PC-3 (cell line): ENCODE measurements around the gene ULBP2. TPM values are rescaled to one million over a fixed set of nuclear protein-coding genes. Genes with fewer than 3 reads are reported as not detected.
"Not testable (repeated sequence)": the region's sequence is repeated elsewhere in the genome, so short reads cannot be mapped to it uniquely, and the experiment has no call there.

ENCODE experiments used
- ATAC-seq: fragments of 200-7000 bp; cut with Tn5 transposase; 2 replicates; pipeline ENCODE4 v1.9.1; 2020; ENCODE audit warnings: mild to moderate bottlenecking, moderate library complexity
- BruUV-seq: library from RNA; stranded (reverse); fragments of 400-500 nt; replicated peaks from 2 replicates; lab custom pipeline; 2021; lab: Mats Ljungman, UMichigan
- CTCF ChIA-PET: fragments of 300-600 bp; sonication (Branson Sonifier 250); formaldehyde crosslinking; loops from one replicate; lab custom pipeline; 2022; ENCODE audit warnings: antibody characterized with exemption; lab: Charles Lee
- POLR2A ChIA-PET: fragments of 300-600 bp; sonication (Branson Sonifier 250); formaldehyde crosslinking; loops from one replicate; lab custom pipeline; 2022; ENCODE audit warnings: antibody characterized with exemption; ENCODE audit not compliant: unreplicated experiment; lab: Charles Lee
- DNase-seq: peaks from one replicate; pipeline ENCODE4 v3.0.0-alpha.2; 2015
- H2AFZ ChIP-seq: fragments of 300-600 bp; sonication (generic); 2 replicates; pipeline ENCODE4 v1.6.0; 2016; ENCODE audit warnings: antibody characterized with exemption, low read length
- H3F3A ChIP-seq: fragments of 300-600 bp; sonication (generic); one replicate; pipeline ENCODE4 v1.6.0; 2017; ENCODE audit warnings: antibody characterized with exemption, low read length, control low read depth, mild to moderate bottlenecking; ENCODE audit not compliant: unreplicated experiment
- H3K27ac ChIP-seq: fragments of 300-600 bp; sonication (generic); 2 replicates; pipeline ENCODE4 v1.5.1; 2016; ENCODE audit warnings: mild to moderate bottlenecking, low read length
- H3K27me3 ChIP-seq: fragments of 300-600 bp; sonication (generic); 2 replicates; pipeline ENCODE4 v1.6.1; 2016; ENCODE audit warnings: low read length, mixed read lengths
- H3K36me3 ChIP-seq: fragments of 300-600 bp; sonication (generic); 2 replicates; pipeline ENCODE4 v1.6.1; 2016; ENCODE audit warnings: low read depth, mixed run types, low read length, mixed read lengths
- H3K4me1 ChIP-seq: fragments of 300-600 bp; sonication (generic); 2 replicates; pipeline ENCODE4 v1.5.1; 2016; ENCODE audit warnings: low read length; ENCODE audit not compliant: insufficient read depth
- H3K4me2 ChIP-seq: fragments of 300-600 bp; sonication (generic); 2 replicates; pipeline ENCODE4 v1.6.0; 2016; ENCODE audit warnings: low read length
- H3K4me3 ChIP-seq: fragments of 300-600 bp; sonication (generic); 2 replicates; pipeline ENCODE4 v1.5.1; 2016; ENCODE audit warnings: mild to moderate bottlenecking, low read length, mixed read lengths
- H3K79me2 ChIP-seq: fragments of 300-600 bp; sonication (generic); 2 replicates; pipeline ENCODE4 v1.6.1; 2017; ENCODE audit warnings: low read length, mixed read lengths
- H3K9ac ChIP-seq: fragments of 300-600 bp; sonication (generic); 2 replicates; pipeline ENCODE4 v1.6.0; 2016; ENCODE audit warnings: mild to moderate bottlenecking, low read length
- H3K9me2 ChIP-seq: fragments of 300-600 bp; sonication (generic); replicated peaks from 2 replicates; pipeline ENCODE4 v1.6.1; 2016; ENCODE audit warnings: mixed run types, low read length, mixed read lengths
- H3K9me3 ChIP-seq: fragments of 300-600 bp; sonication (generic); 2 replicates; pipeline ENCODE4 v1.6.1; 2016; ENCODE audit warnings: low read length, mixed read lengths
- H4K20me1 ChIP-seq: fragments of 300-600 bp; sonication (generic); 2 replicates; pipeline ENCODE4 v1.6.1; 2016; ENCODE audit warnings: low read length, mixed read lengths
- CTCF ChIP-seq: fragments of 300-600 bp; sonication (generic); conservative IDR thresholded peaks from 2 replicates; pipeline ENCODE4 v1.5.1; 2017; ENCODE audit warnings: antibody characterized with exemption, low read depth, mild to moderate bottlenecking, low read length
- EZH2 ChIP-seq: fragments of 300-600 bp; sonication (generic); IDR thresholded peaks from one replicate; pipeline ENCODE4 v1.6.1; 2017; ENCODE audit warnings: antibody characterized with exemption, mild to moderate bottlenecking, low read length; ENCODE audit not compliant: unreplicated experiment
- EZH2phosphoT487 ChIP-seq: fragments of 300-600 bp; sonication (generic); IDR thresholded peaks from 2 replicates; pipeline ENCODE4 v1.6.1; 2018; ENCODE audit warnings: mild to moderate bottlenecking, antibody characterized with exemption, low read length, borderline replicate concordance
- intact Hi-C: fragments of 100-400 bp; cut with micrococcal nuclease; formaldehyde crosslinking; loops from 2 replicates; pipeline ENCODE4 v1.9.0; 2023
- total RNA-seq: library from RNA; depleted of rRNA; stranded (reverse); fragments of >200 nt; gene quantifications from 2 replicates; pipeline ENCODE4 v1.2.3, GENCODE V29; 2014

The ULBP2 gene
- total RNA-seq, 1 experiment from 2014 or later: 8.1 TPM

DNA sequence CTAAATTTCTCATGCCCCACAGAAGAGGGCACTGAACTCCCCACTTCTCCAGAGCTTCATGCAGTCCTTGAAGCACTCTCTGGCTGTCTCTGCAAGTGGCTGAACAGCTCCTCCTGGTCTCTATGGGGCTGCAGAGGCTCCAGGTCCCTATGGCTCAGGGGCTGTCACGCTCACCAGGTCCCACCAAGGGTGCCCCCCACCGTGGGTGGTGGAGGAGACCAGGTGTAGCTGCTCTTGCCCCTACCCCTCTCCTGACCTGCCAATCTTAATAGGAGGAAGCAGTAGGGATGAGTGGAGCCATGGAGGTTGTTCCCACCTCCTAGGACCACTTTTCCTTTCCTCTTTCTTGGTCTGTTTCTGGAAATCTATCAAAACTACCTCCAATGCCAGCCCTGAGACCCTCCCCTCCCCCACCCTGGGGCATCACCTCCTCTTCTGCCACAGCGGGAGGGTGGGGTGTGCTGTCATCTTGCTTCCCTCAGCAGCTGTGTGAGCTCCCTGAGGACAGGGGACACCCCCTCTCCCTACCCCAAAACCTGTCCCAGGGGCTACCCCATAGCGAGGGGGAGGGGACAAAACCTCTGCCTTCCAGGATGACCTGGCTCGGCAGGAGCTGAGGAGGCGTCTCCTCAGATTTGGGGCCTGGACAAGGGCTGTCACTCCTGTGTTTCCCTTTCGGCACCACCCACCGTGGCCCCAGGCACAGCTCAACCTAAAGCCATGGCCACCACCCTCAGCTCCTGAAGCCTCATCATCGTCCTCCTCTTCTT lies 31.9 kb upstream of the ULBP2 start:
- H2AFZ ChIP-seq: no peak overlapping the region
- intact Hi-C loops: no loop called here
- no peak overlapping the region for H3K9ac ChIP-seq
- no peaks in the 10 kb centered on the region for H3K9me3 ChIP-seq
- CTCF ChIA-PET: no interaction called here
- no peaks in the 10 kb centered on the region for H3K27me3 ChIP-seq
- ATAC-seq (no peak), DNase-seq (no peak)
- H3K36me3 ChIP-seq: no peaks in the 10 kb centered on the region
- POLR2A ChIA-PET: no interaction called here
- no peaks in the 10 kb centered on the region for H3K4me1 ChIP-seq
- TF ChIP-seq EZH2phosphoT487 (no peak), EZH2 (no peak), CTCF (no peak)
- H3K79me2 ChIP-seq: no peaks in the 10 kb centered on the region
- BruUV-seq: no TSS peak
- H3F3A ChIP-seq: no peaks in the 10 kb centered on the region
- no peak overlapping the region for H3K4me3 ChIP-seq
- no peaks in the 10 kb centered on the region for H3K9me2 ChIP-seq
- no peaks in the 10 kb centered on the region for H4K20me1 ChIP-seq
- H3K27ac ChIP-seq: no peak overlapping the region
- no peak overlapping the region for H3K4me2 ChIP-seq

GRCh38 chr6:149910721-149911151 lies 31.1 kb upstream of the ULBP2 start:
- Histone ChIP-seq H4K20me1 (no peaks in the 10 kb centered on the region), H3K27ac (no peak overlapping the region), H3K4me1 (no peaks in the 10 kb centered on the region), H3K4me3 (no peak overlapping the region), H3K9ac (no peak overlapping the region), H3K9me2 (no peaks in the 10 kb centered on the region), H3K27me3 (no peaks in the 10 kb centered on the region), H3F3A (no peaks in the 10 kb centered on the region), H2AFZ (no peak overlapping the region), H3K9me3 (no peaks in the 10 kb centered on the region), H3K79me2 (no peaks in the 10 kb centered on the region), H3K36me3 (no peaks in the 10 kb centered on the region), H3K4me2 (no peak overlapping the region)
- ChIA-PET POLR2A (no interaction called here), CTCF (no interaction called here)
- no peak for DNase-seq
- no peak for TF ChIP-seq EZH2phosphoT487
- TF ChIP-seq CTCF: no peak
- no peak for TF ChIP-seq EZH2
- no peak for ATAC-seq
- BruUV-seq: no TSS peak
- intact Hi-C loops: no loop called here

DNA sequence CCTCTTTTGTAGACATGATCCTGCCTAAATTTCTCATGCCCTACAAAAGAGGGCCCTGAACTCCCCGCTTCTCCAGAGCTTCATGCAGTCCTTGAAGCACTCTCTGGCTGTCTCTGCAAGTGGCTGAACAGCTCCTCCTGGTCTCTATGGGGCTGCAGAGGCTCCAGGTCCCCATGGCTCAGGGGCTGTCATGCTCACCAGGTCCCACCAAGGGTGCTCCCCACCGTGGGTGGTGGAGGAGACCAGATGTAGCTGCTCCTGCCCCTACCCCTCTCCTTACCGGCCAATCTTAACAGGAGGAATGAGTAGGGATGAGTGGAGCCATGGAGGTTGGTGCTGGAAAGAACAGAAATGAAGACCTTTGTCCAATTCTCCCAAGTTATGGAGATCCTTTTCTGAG lies 29.1 kb upstream of the ULBP2 start:
- H3K36me3 ChIP-seq, intact Hi-C loops, H2AFZ ChIP-seq, CTCF ChIA-PET, H3K4me1 ChIP-seq, DNase-seq, H3K27ac ChIP-seq, H3K9me2 ChIP-seq, POLR2A ChIA-PET, H4K20me1 ChIP-seq, H3K79me2 ChIP-seq, H3F3A ChIP-seq, BruUV-seq, H3K9ac ChIP-seq, H3K4me3 ChIP-seq, ATAC-seq, H3K27me3 ChIP-seq, H3K4me2 ChIP-seq, H3K9me3 ChIP-seq: not testable (repeated sequence)
